H1 (cell line): ENCODE data around the gene TMEM272. TPM values are rescaled to one million over a fixed set of nuclear protein-coding genes. Genes with fewer than 3 reads are reported as not detected.

ENCODE experiments used
- CTCF ChIA-PET: fragments of 300-600 bp; sonication (Branson Sonifier 250); formaldehyde crosslinking; loops from one replicate; lab custom pipeline; 2021; ENCODE audit not compliant: partially characterized antibody; lab: Charles Lee
- POLR2A ChIA-PET: fragments of 300-600 bp; sonication (Branson Sonifier 250); formaldehyde crosslinking; loops from one replicate; lab custom pipeline; 2021; ENCODE audit warnings: inconsistent platforms; ENCODE audit not compliant: partially characterized antibody; lab: Charles Lee
- DNase-seq, 2 experiments: peaks; one replicate each; pipeline versions ENCODE4 v3.0.0 to v3.0.0-alpha.2; 2010 to 2022; ENCODE audit warnings: low spot score in 2 of 2, low read depth in 1 of 2, mixed read lengths in 1 of 2
- FAIRE-seq: peaks from 2 replicates; lab custom pipeline; 2011; peaks lifted over from hg19 to GRCh38; lab: Jason Lieb, UNC
- H2AFZ ChIP-seq: 2 replicates; pipeline ENCODE4 v1.8.1; 2012; ENCODE audit warnings: low read length, inconsistent platforms
- H2AK5ac ChIP-seq: 2 replicates; pipeline ENCODE4 v1.6.1; 2013; ENCODE audit warnings: low read depth, low read length
- H2BK120ac ChIP-seq: replicated peaks from 2 replicates; pipeline ENCODE3; 2013; ENCODE audit warnings: low read depth, low read length, inconsistent platforms
- H2BK12ac ChIP-seq: 2 replicates; pipeline ENCODE4 v1.6.1; 2013; ENCODE audit warnings: low read depth, low read length
- H2BK15ac ChIP-seq: 2 replicates; pipeline ENCODE4 v1.6.1; 2013; ENCODE audit warnings: low read length
- H2BK20ac ChIP-seq: 2 replicates; pipeline ENCODE4 v1.6.1; 2013; ENCODE audit warnings: low read length
- H2BK5ac ChIP-seq: 2 replicates; pipeline ENCODE4 v1.6.1; 2013; ENCODE audit warnings: low read depth, low read length
- H3K14ac ChIP-seq: 2 replicates; pipeline ENCODE4 v1.6.1; 2013; ENCODE audit warnings: inconsistent platforms; ENCODE audit not compliant: insufficient read length
- H3K18ac ChIP-seq: 2 replicates; pipeline ENCODE4 v1.6.1; 2013; ENCODE audit warnings: low read length; ENCODE audit errors: extremely low read depth
- H3K23ac ChIP-seq: 2 replicates; pipeline ENCODE4 v1.6.1; 2013; ENCODE audit warnings: inconsistent platforms; ENCODE audit not compliant: insufficient read length
- H3K23me2 ChIP-seq: 2 replicates; pipeline ENCODE4 v1.6.1; 2013; ENCODE audit warnings: low read depth, low read length
- H3K27ac ChIP-seq: 2 replicates; pipeline ENCODE4 v1.6.1; 2011; ENCODE audit warnings: low read depth, low read length, inconsistent platforms
- H3K27me3 ChIP-seq, 4 experiments: replicated peaks in 1 of 4; 1 replicate in 1 of 4; 2 replicates in 3 of 4; pipeline versions ENCODE4 v1.6.1 to v1.8.1; 2011 to 2013; ENCODE audit warnings: low read length in 3 of 4, mild to moderate bottlenecking in 3 of 4, inconsistent platforms in 2 of 4, mixed read lengths in 2 of 4, moderate library complexity in 1 of 4; ENCODE audit not compliant: control insufficient read depth in 3 of 4, insufficient read depth in 3 of 4; ENCODE audit errors: extremely low read depth in 1 of 4
- H3K36me3 ChIP-seq, 4 experiments: 2 replicates each; pipeline versions ENCODE4 v1.6.1 to v1.8.1; 2011 to 2013; ENCODE audit warnings: mild to moderate bottlenecking in 4 of 4, low read length in 3 of 4, moderate library complexity in 2 of 4, control low read depth in 1 of 4, inconsistent platforms in 1 of 4; ENCODE audit not compliant: insufficient read depth in 4 of 4, control insufficient read depth in 2 of 4
- H3K4ac ChIP-seq: replicated peaks from 2 replicates; pipeline ENCODE3; 2013; ENCODE audit warnings: low read length, low read depth, mixed read lengths, inconsistent platforms; ENCODE audit not compliant: insufficient read length
- H3K4me1 ChIP-seq, 4 experiments: replicated peaks in 1 of 4; 1 replicate in 1 of 4; 2 replicates in 3 of 4; pipeline versions ENCODE4 v1.6.1 to v1.8.1; 2011 to 2013; ENCODE audit warnings: low read length in 3 of 4, inconsistent platforms in 2 of 4, mixed read lengths in 1 of 4; ENCODE audit not compliant: insufficient read depth in 4 of 4, control insufficient read depth in 3 of 4
- H3K4me2 ChIP-seq, 2 experiments: 2 replicates each; pipeline versions ENCODE4 v1.6.1 to v1.8.1; 2011 to 2013; ENCODE audit warnings: low read depth in 2 of 2, low read length in 2 of 2, control low read depth in 1 of 2, inconsistent platforms in 1 of 2, mild to moderate bottlenecking in 1 of 2; ENCODE audit not compliant: insufficient read depth in 1 of 2
- H3K4me3 ChIP-seq, 4 experiments: fragments of 200-600, 300-600 bp in 1 of 4; sonication (generic), shearing (Covaris generic), sonication (Bioruptor Twin) in 1 of 4; 2 replicates each; pipeline versions ENCODE4 v1.5.1 to v1.8.1; 2011 to 2016; ENCODE audit warnings: low read length in 4 of 4, low read depth in 3 of 4, control low read depth in 2 of 4, inconsistent platforms in 2 of 4, mild to moderate bottlenecking in 2 of 4, mixed read lengths in 1 of 4, moderate library complexity in 1 of 4; ENCODE audit not compliant: insufficient read depth in 2 of 4; ENCODE audit errors: extremely low read depth in 1 of 4
- H3K56ac ChIP-seq: replicated peaks from 2 replicates; pipeline ENCODE3; 2013; ENCODE audit warnings: low read depth, mild to moderate bottlenecking, mixed read lengths, low read length, inconsistent platforms; ENCODE audit not compliant: insufficient read length
- H3K79me1 ChIP-seq: 2 replicates; pipeline ENCODE4 v1.6.1; 2013; ENCODE audit warnings: low read depth, low read length, control low read depth
- H3K79me2 ChIP-seq, 2 experiments: 2 replicates each; pipeline versions ENCODE4 v1.6.1 to v1.8.1; 2012 to 2013; ENCODE audit warnings: low read length in 2 of 2, mild to moderate bottlenecking in 2 of 2, inconsistent platforms in 1 of 2; ENCODE audit not compliant: insufficient read depth in 2 of 2, control insufficient read depth in 1 of 2
- H3K9ac ChIP-seq, 4 experiments: replicated peaks in 1 of 4; 1 replicate in 1 of 4; 2 replicates in 3 of 4; pipeline versions ENCODE4 v1.6.1 to v1.8.1; 2011 to 2013; ENCODE audit warnings: low read depth in 3 of 4, low read length in 3 of 4, control low read depth in 2 of 4, mild to moderate bottlenecking in 2 of 4, moderate library complexity in 2 of 4, inconsistent platforms in 1 of 4; ENCODE audit errors: extremely low read depth in 1 of 4
- H3K9me3 ChIP-seq, 2 experiments: 2 replicates each; pipeline versions ENCODE4 v1.6.1 to v1.8.1; 2012 to 2013; ENCODE audit warnings: mild to moderate bottlenecking in 2 of 2, moderate library complexity in 2 of 2, control low read depth in 1 of 2, inconsistent platforms in 1 of 2, low read depth in 1 of 2, low read length in 1 of 2, mixed read lengths in 1 of 2; ENCODE audit not compliant: insufficient read depth in 2 of 2
- H4K20me1 ChIP-seq, 2 experiments: replicated peaks in 1 of 2; 2 replicates each; pipeline versions ENCODE3 to v1.8.1; 2011 to 2013; ENCODE audit warnings: inconsistent platforms in 2 of 2, low read length in 2 of 2, mild to moderate bottlenecking in 1 of 2; ENCODE audit not compliant: insufficient read depth in 2 of 2, control insufficient read depth in 1 of 2
- H4K5ac ChIP-seq: 2 replicates; pipeline ENCODE4 v1.6.1; 2013; ENCODE audit warnings: low read length, low read depth, mixed read lengths, inconsistent platforms; ENCODE audit not compliant: insufficient read length
- H4K8ac ChIP-seq: 2 replicates; pipeline ENCODE4 v1.8.0; 2013; ENCODE audit warnings: mild to moderate bottlenecking, moderate library complexity, low read length, inconsistent platforms; ENCODE audit not compliant: insufficient read depth; ENCODE audit errors: extremely low read depth
- H4K91ac ChIP-seq: replicated peaks from 2 replicates; pipeline ENCODE3; 2013; ENCODE audit warnings: low read length, mixed read lengths, inconsistent platforms; ENCODE audit not compliant: insufficient read length
- ATF3 ChIP-seq: IDR thresholded peaks from 2 replicates; pipeline ENCODE4 v1.6.1; 2011; ENCODE audit warnings: low read depth, mild to moderate bottlenecking, low read length; ENCODE audit not compliant: insufficient read depth
- E2F6 ChIP-seq: IDR thresholded peaks from 2 replicates; pipeline ENCODE4 v1.6.1; 2012; ENCODE audit warnings: inconsistent platforms
- KDM1A ChIP-seq: fragments of 200-600, 300-600 bp; sonication (generic); IDR thresholded peaks from 2 replicates; pipeline ENCODE4 v1.7.1; 2016; ENCODE audit warnings: mild to moderate bottlenecking, low read length, borderline replicate concordance
- WGBS, 2 experiments: shearing (Covaris generic) in 1 of 2; methylation state at CpG; one replicate each; pipeline versions ENCODE4 v1.1.6 to v1.1.7; 2013 to 2015; ENCODE audit warnings: low lambda C conversion rate in 2 of 2, mixed read lengths in 2 of 2, inconsistent platforms in 1 of 2, low coverage in 1 of 2, missing lambda C conversion rate in 1 of 2; ENCODE audit not compliant: insufficient replicate concordance in 2 of 2, insufficient coverage in 1 of 2, insufficient read length in 1 of 2; ENCODE audit errors: extremely low coverage in 1 of 2, missing lambda C conversion rate in 1 of 2; 5-methylcytosine and 5-hydroxymethylcytosine counted together
- polyA plus RNA-seq, 7 experiments: library from polyadenylated mRNA; depleted of rRNA in 3 of 7; stranded (reverse) in 5 of 7; unstranded in 2 of 7; fragments of >200 nt in 5 of 7; fragments of 200-250 nt in 2 of 7; gene quantifications; 1 replicate in 5 of 7; 2 replicates in 1 of 7; 4 replicates in 1 of 7; pipeline versions ENCODE4 v1.2.1 to v1.2.3, GENCODE V29; 2011 to 2013; ENCODE audit warnings: missing spikeins in 2 of 7, mixed read lengths in 2 of 7
- total RNA-seq: library from RNA; stranded (reverse); fragmentation: NEBNext Ultra II Directional; extraction: Animal tissue kit (Norgen Biotek cat#: 25700); gene quantifications from 2 replicates; pipeline ENCODE4 v1.2.1, GENCODE V29; 2021

Gene TMEM272
- total and polyA plus RNA-seq, 2 of the 8 experiments (the other 6 are each of a cell fraction or from before 2014, with no cell fraction given) = 0.05 TPM; not detected in 1

DNA sequence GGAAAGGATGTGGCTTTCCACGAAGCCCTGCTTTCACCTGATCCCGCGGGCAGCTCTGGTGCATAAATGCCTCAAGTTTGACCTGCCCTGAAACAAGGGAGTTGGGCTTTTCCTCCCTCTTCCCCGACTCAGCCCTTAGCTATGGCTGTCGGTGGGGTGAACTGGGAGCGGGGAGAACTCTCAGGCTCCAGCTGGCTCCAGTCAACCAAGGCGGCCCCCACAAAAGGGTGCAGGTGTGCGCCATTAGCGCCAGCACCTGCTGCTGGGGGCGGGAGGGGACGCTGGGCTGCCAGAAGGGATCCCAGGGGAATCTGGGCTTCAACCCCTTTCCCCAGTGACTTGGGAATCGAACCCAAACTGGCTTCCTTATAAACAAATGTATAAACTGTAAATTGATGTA lies 33.9 kb downstream of the TMEM272 start:
- Histone ChIP-seq H3K18ac (no peak overlapping the region), H4K8ac (no peak overlapping the region), H3K4me2 (no peak overlapping the region), H3K4me3 (no peak overlapping the region), H3K23me2 (no peaks in the 10 kb centered on the region), H3K56ac (no peak overlapping the region), H2BK15ac (no peak overlapping the region), H3K9ac (no peak overlapping the region), H2BK20ac (no peak overlapping the region), H4K20me1 (no peaks in the 10 kb centered on the region), H4K91ac (no peak overlapping the region), H3K79me1 (no peaks in the 10 kb centered on the region), H2AFZ (0 out of 2 replicates have a peak overlapping the region, but pooled peaks have one; percentile 49), H2BK5ac (no peak overlapping the region), H3K27ac (no peak overlapping the region), H3K27me3 (no peaks in the 10 kb centered on the region), H2BK12ac (no peak overlapping the region), H4K5ac (no peak overlapping the region), H2BK120ac (no peak overlapping the region), H2AK5ac (no peak overlapping the region), H3K36me3 (no peaks in the 10 kb centered on the region), H3K23ac (no peak overlapping the region), H3K4me1 (peaks cover 0 to 3% (median 0%) of the 10 kb centered on the region in 4 experiments; a peak in 2 of 7 replicates), H3K79me2 (no peaks in the 10 kb centered on the region), H3K9me3 (no peaks in the 10 kb centered on the region), H3K14ac (no peak overlapping the region), H3K4ac (no peak overlapping the region)
- TF ChIP-seq ATF3 (no peak), E2F6 (no peak), KDM1A (no peak)
- POLR2A ChIA-PET = interaction anchor here (1.6 kb wide), 1 partner anchor 358 kb away, joined by 5 read pairs; the partner anchor contains the start of gene INTS6
- 90% methylated on average over 12 of the region's 12 CpGs; no CpG with 5 or more reads in 1 of the 2 experiments for WGBS, 2 experiments
- no peak for FAIRE-seq
- CTCF ChIA-PET = interaction anchor here (0.5 to 7.5 kb wide), 8 partner anchors 13 to 382 kb away, joined by 3 to 98 read pairs (median 6); partner anchors contain the start of gene TMEM272
- no peak for DNase-seq
